Muscle layer of duodenum (tissue), 2 donors: ENCODE measurements around the gene SELPLG.

ENCODE experiments used
- H3K27ac ChIP-seq: one replicate; pipeline ENCODE4 v1.7.0; 2013; ENCODE audit warnings: mild to moderate bottlenecking, low read length
- H3K27me3 ChIP-seq: one replicate; pipeline ENCODE4 v1.7.0; 2013; ENCODE audit warnings: low read depth, mild to moderate bottlenecking, control low read depth, low read length
- H3K36me3 ChIP-seq, 2 donors: one replicate each; pipeline ENCODE4 v1.7.0; 2013; ENCODE audit warnings: low read length in 2 of 2, control low read depth in 1 of 2, mild to moderate bottlenecking in 1 of 2; ENCODE audit not compliant: insufficient read depth in 2 of 2, control insufficient read depth in 1 of 2
- H3K4me1 ChIP-seq, 2 donors: one replicate each; pipeline ENCODE4 v1.7.0; 2013; ENCODE audit warnings: low read length in 2 of 2, mild to moderate bottlenecking in 2 of 2, control low read depth in 1 of 2, moderate library complexity in 1 of 2; ENCODE audit not compliant: insufficient read depth in 2 of 2, control insufficient read depth in 1 of 2
- H3K4me3 ChIP-seq, 2 donors: one replicate each; pipeline ENCODE4 v1.7.0; 2013; ENCODE audit warnings: low read length in 2 of 2, low read depth in 1 of 2, mild to moderate bottlenecking in 1 of 2
- H3K9me3 ChIP-seq, 2 donors: one replicate each; pipeline ENCODE4 v1.7.0; 2013; ENCODE audit warnings: low read length in 2 of 2, control low read depth in 1 of 2, mild to moderate bottlenecking in 1 of 2; ENCODE audit not compliant: control insufficient read depth in 1 of 2
- donor health status: healthy.

Gene SELPLG

GRCh38 chr12:108606492-108606891 lies 27.2 kb downstream of the SELPLG start:
- Histone ChIP-seq H3K9me3 (no peaks in the 10 kb centered on the region), H3K27ac (no peak overlapping the region), H3K36me3 (no peaks in the 10 kb centered on the region), H3K4me3 (no peak overlapping the region), H3K27me3 (no peaks in the 10 kb centered on the region), H3K4me1 (peaks cover 0 to 14% of the 10 kb centered on the region in 2 donors)

GRCh38 chr12:108605690-108606406 lies 27.8 kb downstream of the SELPLG start:
- Histone ChIP-seq H3K36me3 (no peaks in the 10 kb centered on the region), H3K27me3 (no peaks in the 10 kb centered on the region), H3K27ac (no peak overlapping the region), H3K4me1 (peaks cover 0 to 12% of the 10 kb centered on the region in 2 donors), H3K4me3 (no peak overlapping the region), H3K9me3 (no peaks in the 10 kb centered on the region)

GRCh38 chr12:108605000-108605689 lies 28.5 kb downstream of the SELPLG start:
- Histone ChIP-seq H3K4me1 (peaks cover 0 to 10% of the 10 kb centered on the region in 2 donors), H3K27ac (no peak overlapping the region), H3K9me3 (no peaks in the 10 kb centered on the region), H3K36me3 (no peaks in the 10 kb centered on the region), H3K27me3 (no peaks in the 10 kb centered on the region), H3K4me3 (no peak overlapping the region)

- Histone ChIP-seq H3K4me3 (no peak overlapping the region), H3K27ac (no peak overlapping the region), H3K27me3 (no peaks in the 10 kb centered on the region), H3K9me3 (no peaks in the 10 kb centered on the region), H3K36me3 (no peaks in the 10 kb centered on the region), H3K4me1 (peaks cover 0 to 3% of the 10 kb centered on the region in 2 donors)
These were observed 29.3 kb downstream of the SELPLG start for GRCh38 chr12:108604208-108604941.

GRCh38 chr12:108603743-108604142 lies 30.0 kb downstream of the SELPLG start:
- Histone ChIP-seq H3K4me1 (no peaks in the 10 kb centered on the region), H3K27me3 (no peaks in the 10 kb centered on the region), H3K36me3 (no peaks in the 10 kb centered on the region), H3K4me3 (no peak overlapping the region), H3K27ac (no peak overlapping the region), H3K9me3 (no peaks in the 10 kb centered on the region)

- no peaks in the 10 kb centered on the region for H3K4me1 ChIP-seq
- no peaks in the 10 kb centered on the region for H3K36me3 ChIP-seq
These were observed 30.6 kb downstream of the SELPLG start for GRCh38 chr12:108602976-108603704.

GRCh38 chr12:108602209-108602705 lies 31.4 kb downstream of the SELPLG start:
- H3K27me3 ChIP-seq, result no peaks in the 10 kb centered on the region
- no peaks in the 10 kb centered on the region for H3K4me1 ChIP-seq
- no peaks in the 10 kb centered on the region for H3K36me3 ChIP-seq
- H3K4me3 ChIP-seq, result no peak overlapping the region
- no peak overlapping the region for H3K27ac ChIP-seq
- H3K9me3 ChIP-seq, result no peaks in the 10 kb centered on the region

More at GRCh38 chr12:108602976-108603704, 30.6 kb downstream of the SELPLG start:
- Histone ChIP-seq H3K27ac (no peak overlapping the region), H3K27me3 (no peaks in the 10 kb centered on the region), H3K4me3 (no peak overlapping the region), H3K9me3 (no peaks in the 10 kb centered on the region)

- H3K27me3 ChIP-seq, result no peaks in the 10 kb centered on the region
- no peaks in the 10 kb centered on the region for H3K4me1 ChIP-seq
- no peak overlapping the region for H3K27ac ChIP-seq
These were observed 33.0 kb downstream of the SELPLG start for GRCh38 chr12:108600702-108601007.

GRCh38 chr12:108599948-108600701 lies 33.6 kb downstream of the SELPLG start:
- Histone ChIP-seq H3K36me3 (no peaks in the 10 kb centered on the region), H3K9me3 (no peaks in the 10 kb centered on the region), H3K4me1 (no peaks in the 10 kb centered on the region), H3K27me3 (no peaks in the 10 kb centered on the region), H3K27ac (no peak overlapping the region), H3K4me3 (no peak overlapping the region)

More at GRCh38 chr12:108600702-108601007, 33.0 kb downstream of the SELPLG start:
- Histone ChIP-seq H3K4me3 (no peak overlapping the region), H3K9me3 (no peaks in the 10 kb centered on the region), H3K36me3 (no peaks in the 10 kb centered on the region)

- H3K4me3 ChIP-seq, result no peak overlapping the region
- H3K27ac ChIP-seq, result no peak overlapping the region
- no peaks in the 10 kb centered on the region for H3K27me3 ChIP-seq
- no peaks in the 10 kb centered on the region for H3K36me3 ChIP-seq
- no peaks in the 10 kb centered on the region for H3K4me1 ChIP-seq
- H3K9me3 ChIP-seq, result no peaks in the 10 kb centered on the region
These were observed 34.2 kb downstream of the SELPLG start for GRCh38 chr12:108599541-108599940.
